Measurements from ENCODE around the gene DACH1.
A peak's percentile ranks its signal among the peaks of the same experiment; 100 is the strongest.

Gene DACH1

DNA sequence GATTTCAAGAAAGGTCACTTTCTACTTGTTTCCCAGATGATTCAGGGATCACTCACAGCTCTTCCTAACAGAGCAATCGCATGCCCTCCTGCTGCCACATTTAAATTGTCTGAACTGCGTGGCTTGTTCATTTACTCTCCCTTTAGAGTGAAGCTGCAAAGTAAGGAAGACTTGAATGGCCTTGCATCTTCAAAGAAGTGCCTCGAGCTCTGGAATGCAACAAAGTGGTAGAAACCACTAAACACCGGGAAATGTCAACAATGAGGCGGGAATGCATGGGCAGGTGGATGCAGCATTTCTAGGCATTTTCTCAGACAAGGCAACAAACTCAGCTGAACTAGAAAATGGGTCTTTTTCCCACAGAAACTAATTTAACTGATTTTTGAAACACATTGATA, 10.3 kb upstream of the DACH1 start:
- H3K4me1 ChIP-seq (ENCODE audit: control insufficient read depth, insufficient read depth, low read length): peaks cover 50% of the 10 kb centered on the region
- H3K27ac ChIP-seq (ENCODE audit: low read depth, low read length): peak overlapping the region; percentile 92
- no peaks in the 10 kb centered on the region for H3K27me3 ChIP-seq (ENCODE audit: control insufficient read depth, insufficient read depth, low read length)
- no peaks in the 10 kb centered on the region for H3K9me3 ChIP-seq (ENCODE audit: control insufficient read depth, insufficient read depth, low read length)
- no peaks in the 10 kb centered on the region for H3K36me3 ChIP-seq (ENCODE audit: control insufficient read depth, insufficient read depth, low read length)
- peak overlapping the region; percentile 12 for H3K4me3 ChIP-seq (ENCODE audit: low read depth, low read length)
- H3K9ac ChIP-seq (ENCODE audit: low read depth, low read length): no peak overlapping the region

DNA sequence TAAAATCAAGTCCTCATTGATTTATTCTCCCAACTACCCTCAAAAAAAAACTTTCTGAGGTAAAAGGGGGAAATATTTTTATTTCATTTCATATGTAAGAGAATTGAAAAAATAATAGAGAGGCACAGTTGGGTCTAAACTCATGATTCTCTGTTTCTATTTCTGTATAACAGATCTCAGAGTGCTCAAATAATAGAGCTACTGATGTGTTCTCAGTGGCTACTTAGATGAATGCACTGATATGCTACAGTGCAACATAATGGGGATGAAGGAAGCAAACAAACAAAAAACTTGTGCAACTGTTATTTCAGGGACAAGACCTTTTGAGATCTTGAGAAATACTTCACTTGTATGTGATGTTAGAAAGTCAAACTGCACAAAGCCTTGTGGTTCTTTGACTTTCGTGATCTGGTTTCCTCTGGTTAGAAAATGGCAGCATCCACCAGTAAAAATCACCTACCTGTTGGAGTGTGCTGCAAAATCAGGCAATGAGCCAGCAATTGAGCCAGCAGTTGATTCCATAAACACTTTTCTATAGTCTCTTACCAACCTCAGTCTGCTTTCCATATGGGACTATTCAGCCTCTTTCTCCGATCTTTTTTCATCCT, 9.7 kb upstream of the DACH1 start:
- peaks cover 52% of the 10 kb centered on the region for H3K4me1 ChIP-seq (ENCODE audit: control insufficient read depth, insufficient read depth, low read length)
- H3K9me3 ChIP-seq (ENCODE audit: control insufficient read depth, insufficient read depth, low read length): no peaks in the 10 kb centered on the region
- H3K4me3 ChIP-seq (ENCODE audit: low read depth, low read length): peak overlapping the region; percentile 12; the same call in 1 of the 2 replicates
- H3K27ac ChIP-seq (ENCODE audit: low read depth, low read length): peak overlapping the region; percentile 92
- no peaks in the 10 kb centered on the region for H3K36me3 ChIP-seq (ENCODE audit: control insufficient read depth, insufficient read depth, low read length)
- H3K27me3 ChIP-seq (ENCODE audit: control insufficient read depth, insufficient read depth, low read length): no peaks in the 10 kb centered on the region
- H3K9ac ChIP-seq (ENCODE audit: low read depth, low read length): no peak overlapping the region

DNA sequence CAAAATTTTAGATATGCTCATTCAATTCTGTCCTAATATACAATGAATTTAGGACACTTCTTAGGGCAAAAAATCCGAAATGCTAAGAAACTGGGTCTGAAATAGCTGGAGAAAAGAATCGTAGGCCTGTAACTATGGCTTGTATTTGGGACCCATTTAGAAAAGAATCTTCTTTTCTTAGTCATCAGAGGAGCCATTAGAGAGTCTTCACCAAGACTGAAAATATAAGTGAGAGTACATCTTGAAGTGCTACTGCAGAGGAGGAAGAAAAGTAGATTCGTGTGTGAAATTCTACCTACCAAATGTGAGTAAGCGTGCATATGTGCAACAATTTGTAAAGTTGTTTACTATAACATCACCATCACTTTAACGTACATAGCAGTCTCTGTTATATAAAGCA, 8.8 kb upstream of the DACH1 start:
- H3K9me3 ChIP-seq (ENCODE audit: control insufficient read depth, insufficient read depth, low read length): no peaks in the 10 kb centered on the region
- H3K36me3 ChIP-seq (ENCODE audit: control insufficient read depth, insufficient read depth, low read length): no peaks in the 10 kb centered on the region
- peaks cover 49% of the 10 kb centered on the region for H3K4me1 ChIP-seq (ENCODE audit: control insufficient read depth, insufficient read depth, low read length)
- H3K4me3 ChIP-seq (ENCODE audit: low read depth, low read length): no peak overlapping the region
- H3K27ac ChIP-seq (ENCODE audit: low read depth, low read length): no peak overlapping the region
- peaks cover 4% of the 10 kb centered on the region; the same call in 1 of the 2 replicates for H3K27me3 ChIP-seq (ENCODE audit: control insufficient read depth, insufficient read depth, low read length)
- no peak overlapping the region for H3K9ac ChIP-seq (ENCODE audit: low read depth, low read length)

DNA sequence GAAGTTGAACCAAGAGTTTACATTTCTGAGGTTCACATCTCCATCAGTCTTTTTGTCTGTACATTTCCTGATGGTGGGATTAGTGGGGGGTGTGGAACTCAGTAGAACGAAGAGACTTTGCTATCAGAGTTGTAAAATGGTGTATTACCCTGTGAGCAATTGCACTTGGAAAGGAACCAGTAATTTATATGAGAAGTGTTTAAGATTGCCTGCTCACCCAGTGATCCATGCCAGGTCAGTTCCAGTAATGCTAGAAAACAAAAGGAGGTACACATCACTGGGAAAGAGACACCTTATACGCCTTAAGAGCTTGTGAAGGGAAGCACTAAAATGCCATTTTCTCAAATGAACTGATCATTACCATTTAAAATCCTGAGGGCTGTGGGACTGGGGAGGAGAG, 7.5 kb upstream of the DACH1 start:
- H3K4me1 ChIP-seq (ENCODE audit: control insufficient read depth, insufficient read depth, low read length): peaks cover 50% of the 10 kb centered on the region
- H3K27me3 ChIP-seq (ENCODE audit: control insufficient read depth, insufficient read depth, low read length): peaks cover 16% of the 10 kb centered on the region

DNA sequence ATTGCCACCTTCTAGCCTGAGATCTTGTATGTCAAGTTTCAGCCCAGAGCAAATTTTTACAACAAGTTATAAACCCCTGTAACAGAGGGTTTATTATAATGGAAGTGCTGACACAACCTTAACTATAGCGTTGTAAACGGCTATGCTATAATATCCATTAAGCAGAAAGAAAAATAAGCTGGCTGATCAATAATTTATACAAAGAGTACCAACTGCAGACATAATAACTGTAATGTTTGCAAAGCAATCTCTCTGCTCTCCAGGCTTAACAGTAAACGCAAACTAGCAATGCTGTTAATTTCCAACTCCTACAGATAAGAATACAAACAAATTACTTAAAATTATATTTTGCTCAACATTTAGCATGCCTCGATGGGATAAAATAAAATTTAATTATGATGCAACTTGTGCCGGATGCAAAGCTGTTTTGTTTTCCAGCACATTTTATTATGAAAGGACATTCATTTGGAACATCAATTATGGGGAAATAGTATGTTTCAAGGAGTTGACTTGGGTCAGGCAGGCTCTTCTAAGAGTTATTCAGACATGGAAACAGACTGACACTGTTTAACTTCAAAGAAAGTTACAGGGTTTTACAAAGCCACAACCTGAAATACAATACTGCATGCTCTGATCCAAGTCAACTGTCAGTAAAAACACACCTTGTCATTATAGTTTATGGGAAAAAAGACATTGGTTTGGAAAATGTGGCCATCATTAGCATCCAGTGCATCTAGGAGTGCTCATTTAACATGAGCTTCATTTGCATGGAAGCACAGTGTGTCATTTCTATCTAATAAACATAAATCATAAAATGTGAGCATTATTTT, 6.6 kb upstream of the DACH1 start:
- Histone ChIP-seq H3K27ac (ENCODE audit: low read depth, low read length) (no peak overlapping the region), H3K9me3 (ENCODE audit: control insufficient read depth, insufficient read depth, low read length) (no peaks in the 10 kb centered on the region), H3K27me3 (ENCODE audit: control insufficient read depth, insufficient read depth, low read length) (peaks cover 24% of the 10 kb centered on the region), H3K9ac (ENCODE audit: low read depth, low read length) (no peak overlapping the region), H3K36me3 (ENCODE audit: control insufficient read depth, insufficient read depth, low read length) (no peaks in the 10 kb centered on the region), H3K4me3 (ENCODE audit: low read depth, low read length) (no peak overlapping the region), H3K4me1 (ENCODE audit: control insufficient read depth, insufficient read depth, low read length) (peaks cover 48% of the 10 kb centered on the region)

More for the DNA sequence above, 7.5 kb upstream of the DACH1 start:
- H3K36me3 ChIP-seq (ENCODE audit: control insufficient read depth, insufficient read depth, low read length): no peaks in the 10 kb centered on the region
- no peaks in the 10 kb centered on the region for H3K9me3 ChIP-seq (ENCODE audit: control insufficient read depth, insufficient read depth, low read length)
- no peak overlapping the region for H3K27ac ChIP-seq (ENCODE audit: low read depth, low read length)
- no peak overlapping the region for H3K4me3 ChIP-seq (ENCODE audit: low read depth, low read length)
- H3K9ac ChIP-seq (ENCODE audit: low read depth, low read length): no peak overlapping the region

DNA sequence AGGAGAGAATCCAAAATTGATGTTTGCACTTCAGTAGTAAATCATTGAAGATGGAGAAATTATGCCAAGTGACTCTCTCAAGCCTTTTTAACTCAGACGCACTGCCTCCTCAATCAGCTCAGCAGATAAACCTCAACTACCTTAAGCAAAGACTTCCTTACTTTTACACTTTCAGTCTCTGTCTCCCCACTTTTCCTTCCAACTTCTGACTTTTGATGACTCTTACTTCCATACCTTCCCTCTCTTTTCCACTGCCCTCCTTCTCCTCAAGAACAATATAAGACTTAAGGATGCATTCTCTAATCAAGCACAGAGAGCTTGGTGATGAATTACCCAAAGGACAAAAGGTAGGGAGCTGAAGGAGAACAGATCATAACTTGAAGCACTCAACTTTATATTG, 4.8 kb upstream of the DACH1 start:
- Histone ChIP-seq H3K9ac (ENCODE audit: low read depth, low read length) (no peak overlapping the region), H3K9me3 (ENCODE audit: control insufficient read depth, insufficient read depth, low read length) (no peaks in the 10 kb centered on the region), H3K36me3 (ENCODE audit: control insufficient read depth, insufficient read depth, low read length) (no peaks in the 10 kb centered on the region), H3K27ac (ENCODE audit: low read depth, low read length) (no peak overlapping the region), H3K27me3 (ENCODE audit: control insufficient read depth, insufficient read depth, low read length) (peaks cover 42% of the 10 kb centered on the region), H3K4me1 (ENCODE audit: control insufficient read depth, insufficient read depth, low read length) (peaks cover 43% of the 10 kb centered on the region), H3K4me3 (ENCODE audit: low read depth, low read length) (no peak overlapping the region)

DNA sequence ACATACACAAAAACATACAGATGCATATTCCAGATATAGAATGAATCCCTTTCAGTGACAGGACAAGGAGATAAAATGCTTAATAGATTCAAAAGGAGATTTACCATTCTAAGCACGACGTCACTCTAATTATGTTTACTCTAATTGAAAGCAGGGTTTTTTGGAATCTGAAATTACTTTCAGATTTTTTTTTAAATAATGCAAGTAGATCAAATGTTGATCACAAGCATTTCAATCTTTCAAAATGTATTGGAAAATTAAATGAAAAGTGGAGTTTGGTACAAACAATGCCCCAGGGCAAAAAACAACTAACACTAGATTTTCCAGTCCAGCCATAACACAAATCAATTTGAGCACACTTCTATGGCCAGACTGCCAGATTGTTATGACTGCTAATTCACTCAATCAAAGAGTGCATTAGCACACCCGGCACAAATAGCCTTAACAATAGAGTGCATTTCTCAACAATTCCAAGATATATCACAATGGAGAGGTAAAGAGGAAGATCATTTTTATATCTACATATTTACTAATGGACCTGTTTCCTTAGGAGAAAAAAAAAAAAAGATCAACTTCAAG, 4.3 kb upstream of the DACH1 start:
- no peak overlapping the region for H3K27ac ChIP-seq (ENCODE audit: low read depth, low read length)
- H3K27me3 ChIP-seq (ENCODE audit: control insufficient read depth, insufficient read depth, low read length): peaks cover 46% of the 10 kb centered on the region
- H3K9ac ChIP-seq (ENCODE audit: low read depth, low read length): no peak overlapping the region
- H3K4me3 ChIP-seq (ENCODE audit: low read depth, low read length): no peak overlapping the region
- peaks cover 37% of the 10 kb centered on the region for H3K4me1 ChIP-seq (ENCODE audit: control insufficient read depth, insufficient read depth, low read length)
- H3K9me3 ChIP-seq (ENCODE audit: control insufficient read depth, insufficient read depth, low read length): no peaks in the 10 kb centered on the region
- H3K36me3 ChIP-seq (ENCODE audit: control insufficient read depth, insufficient read depth, low read length): no peaks in the 10 kb centered on the region

DNA sequence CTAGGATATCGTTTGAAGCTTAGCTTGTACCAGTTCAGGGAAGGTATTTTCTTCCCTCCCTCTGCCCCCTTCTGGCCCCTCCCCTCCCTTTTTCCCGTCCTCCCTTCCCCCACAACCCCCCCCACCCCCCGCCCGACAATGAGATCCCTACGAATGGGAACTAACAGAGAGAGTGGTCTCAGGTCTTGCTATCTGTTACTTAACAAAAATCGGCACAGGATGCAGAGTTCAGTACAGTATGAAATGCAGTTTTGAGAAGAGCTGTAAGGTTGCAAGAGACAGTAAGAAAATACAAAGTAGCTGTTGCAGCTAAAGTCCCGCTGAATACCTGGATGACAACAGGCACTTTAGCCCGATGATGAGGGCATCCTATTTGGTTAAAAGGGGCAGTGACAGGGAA, 3.1 kb upstream of the DACH1 start:
- Histone ChIP-seq H3K27me3 (ENCODE audit: control insufficient read depth, insufficient read depth, low read length) (peaks cover 58% of the 10 kb centered on the region), H3K4me1 (ENCODE audit: control insufficient read depth, insufficient read depth, low read length) (peaks cover 32% of the 10 kb centered on the region), H3K27ac (ENCODE audit: low read depth, low read length) (no peak overlapping the region), H3K9ac (ENCODE audit: low read depth, low read length) (no peak overlapping the region), H3K4me3 (ENCODE audit: low read depth, low read length) (peak overlapping the region; percentile 60), H3K9me3 (ENCODE audit: control insufficient read depth, insufficient read depth, low read length) (no peaks in the 10 kb centered on the region), H3K36me3 (ENCODE audit: control insufficient read depth, insufficient read depth, low read length) (no peaks in the 10 kb centered on the region)

DNA sequence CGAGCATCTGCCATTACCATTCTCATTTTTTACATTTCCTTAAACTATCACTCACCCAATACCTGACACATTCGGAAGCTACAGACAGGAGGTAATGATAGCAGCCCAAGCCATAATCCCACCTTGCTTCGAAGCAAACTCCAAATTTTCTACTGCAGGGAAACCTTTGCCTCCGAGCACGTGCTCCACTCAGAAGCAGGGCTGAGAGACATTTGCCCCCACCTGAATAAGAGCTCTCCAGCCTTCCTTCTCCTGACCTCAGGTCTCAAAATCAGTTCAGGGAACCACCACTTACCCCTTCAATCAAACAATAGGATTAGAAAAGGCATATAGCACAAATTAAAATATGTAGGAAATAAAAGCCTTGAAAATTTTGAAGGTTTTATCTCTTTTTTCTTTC, 2.3 kb upstream of the DACH1 start:
- Histone ChIP-seq H3K9ac (ENCODE audit: low read depth, low read length) (no peak overlapping the region), H3K27ac (ENCODE audit: low read depth, low read length) (no peak overlapping the region), H3K36me3 (ENCODE audit: control insufficient read depth, insufficient read depth, low read length) (no peaks in the 10 kb centered on the region), H3K4me3 (ENCODE audit: low read depth, low read length) (no peak overlapping the region), H3K9me3 (ENCODE audit: control insufficient read depth, insufficient read depth, low read length) (no peaks in the 10 kb centered on the region), H3K4me1 (ENCODE audit: control insufficient read depth, insufficient read depth, low read length) (peaks cover 28% of the 10 kb centered on the region), H3K27me3 (ENCODE audit: control insufficient read depth, insufficient read depth, low read length) (peaks cover 66% of the 10 kb centered on the region)

DNA sequence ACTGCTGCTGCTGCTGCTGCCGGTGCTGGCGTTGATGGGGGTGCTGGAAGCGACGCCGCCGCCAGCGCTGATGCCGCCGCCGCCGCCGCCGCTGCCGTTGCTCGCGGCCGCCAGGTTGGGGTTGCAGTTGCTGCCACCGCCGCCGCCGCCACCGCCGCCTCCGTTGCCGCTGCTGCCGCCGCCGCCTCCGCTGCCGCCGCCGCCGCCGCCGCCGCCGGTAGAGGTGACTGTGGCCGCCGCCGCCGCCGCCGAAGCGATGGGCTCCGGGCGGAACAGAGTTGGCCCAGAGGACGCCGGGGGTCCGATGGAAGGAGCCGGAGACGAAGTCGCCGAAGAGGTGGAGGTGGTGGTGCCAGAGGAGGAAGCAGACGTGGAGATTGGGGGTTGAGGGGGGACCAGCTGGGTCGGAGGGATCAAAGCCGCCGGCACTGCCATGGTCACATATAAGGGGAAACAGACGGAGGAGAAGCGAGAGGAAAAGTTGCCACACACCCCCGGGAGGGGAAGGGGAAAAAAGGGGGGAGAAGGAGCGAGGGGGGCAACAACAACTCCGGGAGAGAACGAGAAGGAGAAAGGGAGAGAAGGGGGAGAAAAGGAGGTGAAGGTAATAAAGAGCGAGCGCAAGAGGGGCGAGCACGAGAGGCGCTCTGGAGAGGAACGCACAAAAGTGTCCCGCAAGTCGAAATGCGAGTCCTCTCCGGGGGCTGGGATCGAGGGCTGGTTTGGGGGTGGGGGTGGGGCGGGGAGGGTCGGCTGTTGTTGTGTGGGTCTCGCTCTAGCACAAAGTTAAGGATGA, 471 bp downstream of the DACH1 start:
- Histone ChIP-seq H3K4me3 (ENCODE audit: low read depth, low read length) (peak overlapping the region; percentile 71), H3K4me1 (ENCODE audit: control insufficient read depth, insufficient read depth, low read length) (peaks cover 26% of the 10 kb centered on the region), H3K9me3 (ENCODE audit: control insufficient read depth, insufficient read depth, low read length) (no peaks in the 10 kb centered on the region), H3K9ac (ENCODE audit: low read depth, low read length) (no peak overlapping the region), H3K36me3 (ENCODE audit: control insufficient read depth, insufficient read depth, low read length) (no peaks in the 10 kb centered on the region), H3K27ac (ENCODE audit: low read depth, low read length) (no peak overlapping the region), H3K27me3 (ENCODE audit: control insufficient read depth, insufficient read depth, low read length) (peaks cover 94% of the 10 kb centered on the region)

Measured in HUES48 (cell line).